GM12874 (cell line): ENCODE data around the gene SEL1L3.

Experiments
- CTCF ChIP-seq: IDR thresholded peaks from 2 replicates; pipeline ENCODE4 v1.5.1; 2011; ENCODE audit warnings: low read depth, mild to moderate bottlenecking, control low read depth, low read length, moderate library complexity; ENCODE audit not compliant: insufficient read depth

Gene SEL1L3

GRCh38 chr4:25884031-25884782 is 21.4 kb upstream of the SEL1L3 start:
- no peak for TF ChIP-seq CTCF

- TF ChIP-seq CTCF: no peak
These were observed 20.8 kb upstream of the SEL1L3 start for GRCh38 chr4:25883565-25883964.

GRCh38 chr4:25882226-25882625 is 19.4 kb upstream of the SEL1L3 start:
- no peak for TF ChIP-seq CTCF

GRCh38 chr4:25881193-25881592 is 18.4 kb upstream of the SEL1L3 start:
- no peak for TF ChIP-seq CTCF

- no peak for TF ChIP-seq CTCF
These were observed 17.3 kb upstream of the SEL1L3 start for GRCh38 chr4:25879991-25880651.

GRCh38 chr4:25879587-25879986 is 16.8 kb upstream of the SEL1L3 start:
- no peak for TF ChIP-seq CTCF

GRCh38 chr4:25879091-25879584 is 16.4 kb upstream of the SEL1L3 start:
- TF ChIP-seq CTCF: no peak
